Measurements from ENCODE around the gene PRM1. TPM values are rescaled to one million over a fixed set of nuclear protein-coding genes. Genes with fewer than 3 reads are reported as not detected.

The PRM1 gene
- total RNA-seq, 2 experiments from 2014 or later: not detected

DNA sequence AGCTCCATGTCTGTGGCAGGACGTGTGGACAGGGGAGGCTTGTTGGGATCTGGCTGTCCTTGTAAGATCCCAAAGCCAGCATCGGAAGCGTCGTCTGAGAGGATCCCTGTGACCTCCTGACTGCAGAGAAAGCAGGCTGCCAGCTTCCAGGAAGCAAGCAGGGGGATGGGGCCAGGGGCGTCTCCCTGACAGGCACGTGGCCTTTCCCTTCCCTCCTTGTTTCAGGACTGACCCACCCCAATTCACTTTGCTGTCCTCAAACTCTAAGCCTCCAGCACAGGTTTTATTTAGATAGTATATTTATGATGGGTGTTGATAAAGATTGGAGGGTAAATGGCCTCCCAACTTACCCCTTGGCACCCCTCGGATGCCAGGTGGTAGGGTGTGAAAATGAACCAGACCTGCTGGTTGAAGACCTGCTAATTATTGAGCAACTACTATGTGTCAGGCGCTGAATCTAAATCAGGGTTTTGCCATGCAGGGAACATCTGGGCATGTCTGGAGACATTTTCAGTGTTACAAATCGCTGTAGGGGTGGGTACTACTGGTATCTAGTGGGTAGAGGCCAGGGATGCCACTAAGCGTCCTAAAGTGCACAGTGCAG is 49.7 kb downstream of the PRM1 start:
- H3K4me3 Mint-ChIP-seq: peak overlapping the region; percentile 17
- no peak for ATAC-seq
- CTCF ChIA-PET: interaction anchor here (0.9 to 1.0 kb wide), 2 partner anchors 14 to 24 kb away, joined by 4 to 5 read pairs; partner anchors contain the start of gene SOCS1
- TF ChIP-seq, protein P1, sequence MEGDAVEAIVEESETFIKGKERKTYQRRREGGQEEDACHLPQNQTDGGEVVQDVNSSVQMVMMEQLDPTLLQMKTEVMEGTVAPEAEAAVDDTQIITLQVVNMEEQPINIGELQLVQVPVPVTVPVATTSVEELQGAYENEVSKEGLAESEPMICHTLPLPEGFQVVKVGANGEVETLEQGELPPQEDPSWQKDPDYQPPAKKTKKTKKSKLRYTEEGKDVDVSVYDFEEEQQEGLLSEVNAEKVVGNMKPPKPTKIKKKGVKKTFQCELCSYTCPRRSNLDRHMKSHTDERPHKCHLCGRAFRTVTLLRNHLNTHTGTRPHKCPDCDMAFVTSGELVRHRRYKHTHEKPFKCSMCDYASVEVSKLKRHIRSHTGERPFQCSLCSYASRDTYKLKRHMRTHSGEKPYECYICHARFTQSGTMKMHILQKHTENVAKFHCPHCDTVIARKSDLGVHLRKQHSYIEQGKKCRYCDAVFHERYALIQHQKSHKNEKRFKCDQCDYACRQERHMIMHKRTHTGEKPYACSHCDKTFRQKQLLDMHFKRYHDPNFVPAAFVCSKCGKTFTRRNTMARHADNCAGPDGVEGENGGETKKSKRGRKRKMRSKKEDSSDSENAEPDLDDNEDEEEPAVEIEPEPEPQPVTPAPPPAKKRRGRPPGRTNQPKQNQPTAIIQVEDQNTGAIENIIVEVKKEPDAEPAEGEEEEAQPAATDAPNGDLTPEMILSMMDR (IDR thresholded peaks at IDR 0.05): no peak
- no peaks in the 10 kb centered on the region for H3K36me3 Mint-ChIP-seq (ENCODE audit: low read depth)
- no peaks in the 10 kb centered on the region for H3K9me3 Mint-ChIP-seq
- DNase-seq: no peak
- H3K4me1 Mint-ChIP-seq (ENCODE audit: low read depth): peaks cover 69% of the 10 kb centered on the region
- H3K27ac Mint-ChIP-seq: peak overlapping the region; percentile 98
- POLR2A ChIA-PET: interaction anchor here (0.5 to 2.9 kb wide), 3 partner anchors 20 to 137 kb away, joined by 3 to 24 read pairs (median 3); partner anchors contain the start of gene SOCS1
- H3K27me3 Mint-ChIP-seq: no peaks in the 10 kb centered on the region
- intact Hi-C loops (cut with micrococcal nuclease): no loop called here

Small RNAs within 50 kb of the gene (microRNA-seq; reads per million reads assigned to microRNA genes)
- gene MIR548H2 (ENCODE audit: borderline microRNAs expressed, borderline replicate concordance): not detected

Other genes with a start within 250 kb of the PRM1 start
- 10 to 100 TPM; 75.7 to 75.8 TPM for gene SOCS1, start 25.1 kb downstream of the PRM1 start, total RNA-seq
- not detected for gene TNP2, start 12.0 kb downstream of the PRM1 start, total RNA-seq
- gene PRM3, start 7.7 kb downstream of the PRM1 start, total RNA-seq: not detected
- gene PRM2, start 4.8 kb downstream of the PRM1 start, total RNA-seq: not detected
- gene RMI2, start 64.1 kb upstream of the PRM1 start, total RNA-seq: 10 to 100 TPM; 53.1 to 57.7 TPM

All from activated CD8-positive, alpha-beta T cell treated with anti-CD3 and anti-CD28 coated beads for 36 hours (primary cell).